Neutrophil (primary cell): ENCODE results near the gene RARB.

Experiments
- H3K27ac ChIP-seq: fragments of 200-600 bp; sonication (generic); 2 replicates; pipeline ENCODE4 v1.5.1; 2016; ENCODE audit warnings: mild to moderate bottlenecking, moderate library complexity
- H3K27me3 ChIP-seq: fragments of 200-600 bp; sonication (generic); 2 replicates; pipeline ENCODE4 v1.6.0; 2016; ENCODE audit warnings: mild to moderate bottlenecking
- H3K36me3 ChIP-seq: fragments of 200-600 bp; sonication (generic); 2 replicates; pipeline ENCODE4 v1.5.1; 2017
- H3K4me1 ChIP-seq, 2 experiments: fragments of 200-600 bp in 1 of 2; sonication (generic) in 1 of 2; 1 replicate in 1 of 2; 2 replicates in 1 of 2; pipeline versions ENCODE4 v1.5.1 to v1.6.1; 2013 to 2016; ENCODE audit warnings: low read depth in 1 of 2, low read length in 1 of 2, mild to moderate bottlenecking in 1 of 2, moderate library complexity in 1 of 2; ENCODE audit not compliant: control insufficient read depth in 1 of 2, insufficient read depth in 1 of 2
- H3K4me3 ChIP-seq, 2 experiments: fragments of 200-600 bp in 1 of 2; sonication (generic) in 1 of 2; 1 replicate in 1 of 2; 2 replicates in 1 of 2; pipeline ENCODE4 v1.5.1; 2013 to 2016; ENCODE audit warnings: low read depth in 1 of 2, low read length in 1 of 2, mild to moderate bottlenecking in 1 of 2, moderate library complexity in 1 of 2
- H3K9me3 ChIP-seq: fragments of 200-600 bp; sonication (generic); 2 replicates; pipeline ENCODE4 v1.5.1; 2016
- CTCF ChIP-seq: fragments of 200-600 bp; sonication (generic); IDR thresholded peaks from 2 replicates; pipeline ENCODE4 v1.5.1; 2016; ENCODE audit warnings: antibody characterized with exemption

RARB gene

GRCh38 chr3:25473246-25473645, 45.2 kb downstream of the RARB start:
- Histone ChIP-seq H3K27me3 (no peaks in the 10 kb centered on the region), H3K27ac (no peak overlapping the region), H3K9me3 (no peaks in the 10 kb centered on the region), H3K36me3 (no peaks in the 10 kb centered on the region), H3K4me3 (no peak overlapping the region), H3K4me1 (no peaks in the 10 kb centered on the region)
- TF ChIP-seq CTCF, result no peak

GRCh38 chr3:25474052-25474451, 46.0 kb downstream of the RARB start:
- H3K9me3 ChIP-seq, result no peaks in the 10 kb centered on the region
- H3K4me1 ChIP-seq, result no peaks in the 10 kb centered on the region
- no peak overlapping the region for H3K4me3 ChIP-seq
- no peaks in the 10 kb centered on the region for H3K36me3 ChIP-seq
- TF ChIP-seq CTCF, result no peak
- H3K27ac ChIP-seq, result no peak overlapping the region
- no peaks in the 10 kb centered on the region for H3K27me3 ChIP-seq

GRCh38 chr3:25476639-25477038, 48.6 kb downstream of the RARB start:
- Histone ChIP-seq H3K4me1 (no peaks in the 10 kb centered on the region), H3K9me3 (no peaks in the 10 kb centered on the region), H3K27me3 (no peaks in the 10 kb centered on the region), H3K4me3 (no peak overlapping the region), H3K27ac (no peak overlapping the region), H3K36me3 (no peaks in the 10 kb centered on the region)
- no peak for TF ChIP-seq CTCF

GRCh38 chr3:25478211-25478757, 50.2 kb downstream of the RARB start:
- TF ChIP-seq CTCF, result no peak

GRCh38 chr3:25478964-25479726, 51.1 kb downstream of the RARB start:
- Histone ChIP-seq H3K27ac (no peak overlapping the region), H3K27me3 (no peaks in the 10 kb centered on the region), H3K36me3 (no peaks in the 10 kb centered on the region), H3K4me1 (no peaks in the 10 kb centered on the region), H3K4me3 (no peak overlapping the region), H3K9me3 (no peaks in the 10 kb centered on the region)
- TF ChIP-seq CTCF, result no peak

More at GRCh38 chr3:25478211-25478757, 50.2 kb downstream of the RARB start:
- Histone ChIP-seq H3K27ac (no peak overlapping the region), H3K9me3 (no peaks in the 10 kb centered on the region), H3K4me3 (no peak overlapping the region), H3K27me3 (no peaks in the 10 kb centered on the region), H3K4me1 (no peaks in the 10 kb centered on the region), H3K36me3 (no peaks in the 10 kb centered on the region)
